Hepatocyte (in vitro differentiated cells): ENCODE results near the gene CD9. TPM values are rescaled to one million over a fixed set of nuclear protein-coding genes. Genes with fewer than 3 reads are reported as not detected.

Experiments used
- DNase-seq: peaks from one replicate; pipeline ENCODE4 v3.0.0-alpha.2; 2016; ENCODE audit warnings: low spot score
- H2AFZ ChIP-seq: fragments of 200-600 bp; sonication (generic); 2 replicates; pipeline ENCODE4 v1.6.0; 2016; ENCODE audit warnings: antibody characterized with exemption, mild to moderate bottlenecking
- H3K27ac ChIP-seq: fragments of 200-600 bp; sonication (generic); 2 replicates; pipeline ENCODE4 v1.5.1; 2016; ENCODE audit warnings: mild to moderate bottlenecking
- H3K27me3 ChIP-seq: fragments of 200-600 bp; sonication (generic); 2 replicates; pipeline ENCODE4 v1.6.1; 2016
- H3K36me3 ChIP-seq: fragments of 200-600 bp; sonication (generic); replicated peaks from 2 replicates; pipeline ENCODE4 v1.5.1; 2016; ENCODE audit warnings: low read depth; ENCODE audit not compliant: insufficient read depth
- H3K4me1 ChIP-seq: fragments of 200-600 bp; sonication (generic); 2 replicates; pipeline ENCODE4 v1.5.1; 2016; ENCODE audit warnings: mild to moderate bottlenecking, moderate library complexity; ENCODE audit not compliant: insufficient read depth
- H3K4me2 ChIP-seq: fragments of 200-600 bp; sonication (generic); 2 replicates; pipeline ENCODE4 v1.6.0; 2016
- H3K4me3 ChIP-seq: fragments of 200-600 bp; sonication (generic); 2 replicates; pipeline ENCODE4 v1.5.1; 2016; ENCODE audit warnings: mild to moderate bottlenecking
- H3K79me2 ChIP-seq: fragments of 200-600 bp; sonication (generic); 2 replicates; pipeline ENCODE4 v1.6.0; 2017; ENCODE audit warnings: mild to moderate bottlenecking
- H3K9me2 ChIP-seq: fragments of 200-600 bp; sonication (generic); replicated peaks from 2 replicates; pipeline ENCODE4 v1.6.0; 2017; ENCODE audit warnings: mild to moderate bottlenecking; ENCODE audit not compliant: insufficient read depth
- H3K9me3 ChIP-seq: fragments of 200-600 bp; sonication (generic); 2 replicates; pipeline ENCODE4 v1.5.1; 2016; ENCODE audit warnings: low read depth, mild to moderate bottlenecking
- H4K20me1 ChIP-seq: fragments of 200-600 bp; sonication (generic); 2 replicates; pipeline ENCODE4 v1.6.0; 2016; ENCODE audit warnings: mild to moderate bottlenecking; ENCODE audit not compliant: insufficient read depth, poor library complexity, severe bottlenecking
- CTCF ChIP-seq: fragments of 200-600 bp; sonication (generic); IDR thresholded peaks from 2 replicates; pipeline ENCODE4 v1.5.1; 2016; ENCODE audit warnings: antibody characterized with exemption, mild to moderate bottlenecking; ENCODE audit not compliant: poor library complexity
- EZH2 ChIP-seq: fragments of 200-600 bp; sonication (generic); IDR thresholded peaks from 2 replicates; pipeline ENCODE4 v1.6.1; 2016; ENCODE audit warnings: antibody characterized with exemption, mild to moderate bottlenecking, borderline replicate concordance
- EZH2phosphoT487 ChIP-seq: fragments of 200-600 bp; sonication (generic); IDR thresholded peaks from one replicate; pipeline ENCODE4 v1.6.1; 2018; ENCODE audit warnings: antibody characterized with exemption, mild to moderate bottlenecking, low read depth, moderate library complexity; ENCODE audit not compliant: unreplicated experiment, severe bottlenecking
- WGBS: methylation state at CpG from one replicate; pipeline ENCODE4 v1.1.6; 2016; ENCODE audit warnings: low lambda C conversion rate; ENCODE audit errors: missing lambda C conversion rate; 5-methylcytosine and 5-hydroxymethylcytosine counted together
- polyA plus RNA-seq: library from polyadenylated mRNA; unstranded; fragments of >200 nt; fragmentation: Nextera tagmentation; extraction: Ambion mirVana; gene quantifications from 2 replicates; pipeline ENCODE4 v1.2.1, GENCODE V29; 2016
- total RNA-seq: library from RNA; depleted of rRNA; stranded (reverse); fragments of >200 nt; gene quantifications from 2 replicates; pipeline ENCODE4 v1.2.3, GENCODE V29; 2014

The CD9 gene
- total and polyA plus RNA-seq, 2 experiments from 2014 or later, result 117 to 188 TPM

GRCh38 chr12:6226002-6226678, 25.9 kb downstream of the CD9 start:
- DNase-seq, result peak; percentile 77

GRCh38 chr12:6226679-6227051, 26.5 kb downstream of the CD9 start:
- 73% methylated on average over 10 of the region's 10 CpGs for WGBS

More at GRCh38 chr12:6226002-6226678, 25.9 kb downstream of the CD9 start:
- no peaks in the 10 kb centered on the region for H3K9me3 ChIP-seq
- H3K4me1 ChIP-seq, result peaks cover 67% of the 10 kb centered on the region
- no peak overlapping the region for H3K4me3 ChIP-seq
- no peaks in the 10 kb centered on the region for H4K20me1 ChIP-seq
- H3K27ac ChIP-seq, result peak overlapping the region; percentile 97
- H3K27me3 ChIP-seq, result no peaks in the 10 kb centered on the region
- H3K4me2 ChIP-seq, result peak overlapping the region; percentile 44
- no peaks in the 10 kb centered on the region for H3K36me3 ChIP-seq
- peaks cover 35% of the 10 kb centered on the region for H3K79me2 ChIP-seq
- no peaks in the 10 kb centered on the region for H3K9me2 ChIP-seq
- no peak overlapping the region for H2AFZ ChIP-seq
- no peak for TF ChIP-seq EZH2phosphoT487
- TF ChIP-seq CTCF, result no peak
- TF ChIP-seq EZH2, result no peak
- WGBS, result 47% methylated on average over 12 of the region's 12 CpGs

GRCh38 chr12:6228535-6229223, 28.5 kb downstream of the CD9 start:
- H3K36me3 ChIP-seq, result no peaks in the 10 kb centered on the region
- no peaks in the 10 kb centered on the region for H3K9me2 ChIP-seq
- no peak overlapping the region for H3K4me3 ChIP-seq
- TF ChIP-seq EZH2phosphoT487 (no peak), CTCF (no peak), EZH2 (no peak)
- no peaks in the 10 kb centered on the region for H4K20me1 ChIP-seq
- H3K27me3 ChIP-seq, result no peaks in the 10 kb centered on the region
- 80% methylated on average over 9 of the region's 9 CpGs for WGBS
- peak overlapping the region; percentile 65 for H3K4me2 ChIP-seq
- H3K27ac ChIP-seq, result peak overlapping the region; percentile 97
- peak; percentile 62 for DNase-seq
- H2AFZ ChIP-seq, result no peak overlapping the region
- H3K4me1 ChIP-seq, result peaks cover 72% of the 10 kb centered on the region
- H3K79me2 ChIP-seq, result peaks cover 24% of the 10 kb centered on the region
- H3K9me3 ChIP-seq, result no peaks in the 10 kb centered on the region

More at GRCh38 chr12:6226679-6227051, 26.5 kb downstream of the CD9 start:
- no peaks in the 10 kb centered on the region for H3K27me3 ChIP-seq
- H4K20me1 ChIP-seq, result no peaks in the 10 kb centered on the region
- H3K36me3 ChIP-seq, result no peaks in the 10 kb centered on the region
- H3K4me3 ChIP-seq, result no peak overlapping the region
- H3K4me2 ChIP-seq, result peak overlapping the region; percentile 44
- no peak overlapping the region for H2AFZ ChIP-seq
- H3K79me2 ChIP-seq, result peaks cover 35% of the 10 kb centered on the region
- peaks cover 72% of the 10 kb centered on the region for H3K4me1 ChIP-seq
- H3K9me2 ChIP-seq, result no peaks in the 10 kb centered on the region
- H3K27ac ChIP-seq, result peak overlapping the region; percentile 97
- H3K9me3 ChIP-seq, result no peaks in the 10 kb centered on the region
- DNase-seq, result peak; percentile 29
- TF ChIP-seq CTCF, result no peak
- TF ChIP-seq EZH2phosphoT487, result no peak
- TF ChIP-seq EZH2, result no peak
